GM18520 (cell line): ENCODE data around the gene TRIM69.
A peak's percentile ranks its signal among the peaks of the same experiment; 100 is the strongest.
"Not testable (repeated sequence)": the region's sequence is repeated elsewhere in the genome, so short reads cannot be mapped to it uniquely, and the experiment has no call there.

Experiments
- ATAC-seq: cut with Tn5 transposase; IDR thresholded peaks from one replicate; pipeline ENCODE4 v1.9.1; 2021; ENCODE audit not compliant: unreplicated experiment

Gene TRIM69

DNA sequence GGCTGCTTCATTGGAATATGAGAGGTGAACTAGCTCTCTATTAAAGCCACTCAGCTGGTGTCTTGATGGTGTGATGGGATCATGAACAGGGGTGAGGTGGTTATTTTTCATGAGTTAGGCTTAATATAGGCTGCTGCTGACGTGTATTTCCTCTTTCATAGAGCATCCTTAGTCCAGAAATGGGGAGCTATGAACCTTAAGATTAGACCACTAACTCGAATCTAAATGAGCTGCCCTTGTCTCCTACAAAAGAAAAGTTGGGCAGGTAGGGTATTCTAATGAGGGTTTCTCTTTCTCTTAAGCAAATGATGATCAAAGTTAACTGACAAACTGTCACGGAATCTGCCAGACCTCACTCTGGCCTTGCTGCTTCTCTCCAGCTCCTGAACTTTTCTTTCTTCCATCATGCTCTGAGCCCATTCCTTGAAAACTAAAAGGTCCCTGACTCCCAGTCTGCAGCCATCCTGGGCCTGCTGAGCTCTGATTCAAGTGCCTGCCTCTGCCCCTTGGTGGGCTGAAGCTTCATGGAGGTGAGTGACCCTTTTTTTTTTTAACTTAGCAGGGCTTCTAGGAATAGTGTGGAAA is at the start of gene TRIM69:
Gene TRIM69, plus strand, starts transcription at position 348 of the 585 bp plus-strand sequence. Its CDS starts 177 bp downstream, at position 525.
- no peak for ATAC-seq

DNA sequence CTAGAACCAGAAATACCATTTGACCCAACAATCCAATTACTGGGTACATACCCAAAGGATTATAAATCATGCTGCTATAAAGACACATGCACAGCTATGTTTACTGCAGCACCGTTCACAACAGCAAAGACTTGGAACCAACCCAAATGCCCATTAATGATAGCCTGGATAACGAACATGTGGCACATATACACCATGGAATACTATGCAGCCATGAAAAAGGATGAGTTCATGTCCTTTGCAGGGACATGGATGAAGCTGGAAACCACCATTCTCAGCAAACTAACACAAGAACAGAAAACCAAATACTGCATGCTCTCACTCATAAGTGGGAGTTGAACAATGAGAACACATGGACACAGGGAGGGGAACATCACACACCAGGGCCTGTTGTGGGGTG is 47.0 kb upstream of the TRIM69 start:
- ATAC-seq, result not testable (repeated sequence)

DNA sequence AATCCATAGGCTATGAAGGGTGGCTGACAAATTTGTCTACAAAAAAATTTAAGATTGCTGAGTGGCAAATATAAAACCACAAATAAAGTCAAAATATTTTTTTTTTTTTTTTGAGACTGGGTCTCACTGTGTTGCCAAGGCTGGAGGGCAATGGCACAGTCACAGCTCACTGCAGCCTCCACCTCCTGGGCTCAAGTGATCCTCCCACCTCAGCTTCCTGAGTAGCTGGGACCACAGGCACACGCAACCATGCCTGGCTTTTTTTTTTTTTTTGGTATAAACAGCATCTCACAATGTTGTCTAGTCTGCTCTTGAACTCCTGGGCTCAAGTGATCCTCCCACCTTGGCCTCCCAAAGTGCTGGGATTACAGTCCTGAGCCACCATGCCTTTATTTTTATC is 46.1 kb upstream of the TRIM69 start:
- ATAC-seq, result not testable (repeated sequence)

GRCh38 chr15:44692659-44693058 is 43.7 kb upstream of the TRIM69 start:
- no peak for ATAC-seq

DNA sequence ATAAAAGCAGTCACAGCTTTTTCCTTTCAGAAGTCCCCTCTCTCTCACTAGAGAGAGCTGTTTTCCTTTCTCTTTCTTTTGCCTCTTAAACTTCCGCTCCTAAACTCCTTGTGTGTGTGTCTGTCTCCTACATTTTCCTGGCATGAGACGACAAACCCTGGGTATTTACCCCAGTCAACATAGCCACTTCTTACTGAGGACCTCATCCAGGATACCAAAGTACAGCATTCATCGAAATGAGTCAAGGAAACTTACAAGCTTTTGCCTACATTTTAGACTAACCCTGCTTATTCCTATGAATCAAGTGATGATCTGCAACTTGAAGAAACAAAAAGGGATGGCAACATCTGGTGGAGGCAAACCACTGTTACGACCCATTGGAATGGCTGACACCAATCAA is 41.9 kb upstream of the TRIM69 start:
- no peak for ATAC-seq

DNA sequence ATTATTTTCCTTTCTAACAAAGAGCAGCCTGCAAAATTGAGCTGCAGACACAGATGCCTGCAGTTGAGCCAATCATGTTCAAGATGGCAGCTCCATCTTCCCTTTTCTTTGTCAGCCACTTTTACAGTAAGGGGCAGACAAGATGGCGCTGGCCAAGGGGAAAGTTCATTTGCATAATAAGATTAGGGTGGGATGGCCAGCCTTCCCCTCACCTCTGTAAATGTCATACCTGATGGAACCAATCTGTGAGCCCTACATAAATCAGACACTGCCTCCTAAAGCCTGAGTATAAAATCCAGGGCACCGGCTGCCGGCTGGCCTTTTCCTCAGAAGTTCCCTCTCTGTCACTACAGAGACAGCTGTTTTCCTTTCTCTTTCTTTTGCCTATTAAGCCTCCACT is 41.0 kb upstream of the TRIM69 start:
- ATAC-seq, result no peak

- ATAC-seq, result no peak
These were observed 39.3 kb upstream of the TRIM69 start for GRCh38 chr15:44697014-44697413.

DNA sequence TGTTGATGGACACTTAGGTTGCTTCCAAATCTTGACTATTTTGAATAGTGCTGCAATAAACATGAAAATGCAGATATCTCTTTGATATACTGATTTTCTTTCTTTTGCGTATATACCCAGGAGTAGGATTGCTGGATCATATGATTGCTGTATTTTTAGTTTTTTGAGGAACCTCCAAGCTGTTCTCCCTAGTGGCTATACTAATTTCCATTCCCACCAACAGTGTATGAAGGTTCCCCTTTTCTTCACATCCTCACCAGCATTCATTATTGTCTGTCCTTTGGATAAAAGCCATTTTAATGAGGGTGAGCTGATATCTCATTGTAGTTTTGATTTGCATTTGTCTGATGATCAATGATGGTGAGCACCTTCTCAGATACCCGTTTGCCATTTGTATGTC is 37.7 kb upstream of the TRIM69 start:
- no peak for ATAC-seq

DNA sequence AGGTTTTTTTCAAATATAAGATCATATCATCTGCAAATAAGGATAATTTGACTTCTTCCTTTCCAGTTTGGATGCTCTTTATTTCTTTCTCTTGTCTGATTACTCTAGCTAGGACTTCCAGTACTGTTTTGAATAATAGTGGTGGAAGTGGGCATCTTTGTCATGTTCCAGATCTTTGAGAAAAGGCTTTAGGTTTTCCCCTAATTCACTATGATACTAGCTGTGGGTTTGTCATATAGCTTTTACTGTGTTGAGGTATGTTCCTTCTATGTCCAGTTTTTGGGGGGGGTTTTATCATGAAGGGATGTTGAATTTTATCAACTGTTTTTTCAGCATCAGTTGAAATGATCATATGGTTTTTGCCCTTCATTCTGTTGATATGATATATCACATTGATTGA is 35.7 kb upstream of the TRIM69 start:
- not testable (repeated sequence) for ATAC-seq

DNA sequence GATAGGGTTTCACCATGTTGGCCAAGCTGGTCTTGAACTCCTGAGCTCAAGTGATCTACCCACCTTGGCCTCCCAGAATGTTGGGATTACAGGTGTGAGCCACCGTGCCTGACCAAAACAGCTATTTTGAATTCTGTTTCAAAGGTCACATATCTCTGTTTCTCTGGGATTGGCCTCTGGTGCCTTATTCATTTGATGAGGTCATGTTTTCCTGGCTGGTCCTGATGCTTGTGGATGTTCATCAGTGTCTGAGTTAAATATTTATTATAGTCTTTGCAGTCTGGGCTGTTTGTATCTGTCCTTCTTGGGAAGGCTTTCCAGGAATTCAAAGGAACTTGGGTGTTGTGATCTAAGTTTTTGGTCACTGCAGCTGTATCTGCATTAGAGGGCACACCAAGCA is 30.3 kb upstream of the TRIM69 start:
- ATAC-seq, result no peak

DNA sequence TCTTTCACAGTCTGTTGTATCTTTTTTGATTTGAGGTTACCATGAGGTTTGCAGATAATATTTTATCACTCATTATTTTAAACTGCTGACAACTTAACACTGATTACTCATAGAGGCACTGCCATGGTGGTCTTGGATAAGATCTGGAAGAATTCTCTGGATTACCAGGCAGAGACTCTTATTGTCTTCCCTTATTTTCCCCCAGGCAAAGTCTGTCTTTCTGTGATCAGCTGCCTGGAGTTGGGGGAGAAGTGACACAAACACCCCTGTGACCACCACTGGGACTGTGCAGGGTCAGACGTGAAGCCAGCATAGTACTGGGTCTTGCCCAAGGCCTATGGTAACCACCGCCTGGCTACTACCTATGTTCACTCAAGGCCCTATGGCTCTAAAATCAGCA is 29.9 kb upstream of the TRIM69 start:
- no peak for ATAC-seq

DNA sequence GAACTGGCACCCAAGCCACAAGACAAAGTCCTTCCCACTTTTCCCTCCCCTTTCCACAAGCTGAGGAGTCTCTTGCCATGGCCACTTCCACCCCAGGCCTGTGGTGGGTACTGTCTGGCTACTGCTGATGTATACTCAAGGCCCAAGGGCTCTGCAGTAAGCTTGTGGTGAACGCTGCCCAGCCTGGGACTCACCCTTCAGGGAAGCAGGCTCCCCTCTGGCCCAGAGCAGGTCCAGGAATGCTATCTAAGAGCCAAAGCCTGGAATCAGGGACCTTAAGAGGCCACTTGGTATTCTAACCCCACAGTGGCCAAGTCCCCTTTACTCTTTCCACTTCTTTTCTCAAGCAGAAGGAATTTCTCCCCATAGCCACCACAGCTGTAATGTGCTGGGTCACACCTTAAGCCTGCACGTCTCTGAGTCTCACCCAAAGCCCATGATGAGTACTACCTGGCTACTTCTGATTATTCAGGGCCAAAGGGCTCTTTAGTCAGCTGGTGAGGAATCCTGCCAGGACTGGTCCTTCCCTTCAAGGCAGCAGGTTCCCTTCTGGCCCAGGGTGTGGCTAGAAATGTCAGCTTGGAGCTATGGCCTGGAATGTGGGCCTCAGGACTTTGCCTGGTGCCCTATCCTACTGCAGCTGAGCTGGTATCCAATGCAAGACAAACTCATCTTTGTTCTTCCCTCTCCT is 29.2 kb upstream of the TRIM69 start:
- no peak for ATAC-seq

- ATAC-seq, result no peak
These were observed 25.9 kb upstream of the TRIM69 start for GRCh38 chr15:44710236-44711095.

DNA sequence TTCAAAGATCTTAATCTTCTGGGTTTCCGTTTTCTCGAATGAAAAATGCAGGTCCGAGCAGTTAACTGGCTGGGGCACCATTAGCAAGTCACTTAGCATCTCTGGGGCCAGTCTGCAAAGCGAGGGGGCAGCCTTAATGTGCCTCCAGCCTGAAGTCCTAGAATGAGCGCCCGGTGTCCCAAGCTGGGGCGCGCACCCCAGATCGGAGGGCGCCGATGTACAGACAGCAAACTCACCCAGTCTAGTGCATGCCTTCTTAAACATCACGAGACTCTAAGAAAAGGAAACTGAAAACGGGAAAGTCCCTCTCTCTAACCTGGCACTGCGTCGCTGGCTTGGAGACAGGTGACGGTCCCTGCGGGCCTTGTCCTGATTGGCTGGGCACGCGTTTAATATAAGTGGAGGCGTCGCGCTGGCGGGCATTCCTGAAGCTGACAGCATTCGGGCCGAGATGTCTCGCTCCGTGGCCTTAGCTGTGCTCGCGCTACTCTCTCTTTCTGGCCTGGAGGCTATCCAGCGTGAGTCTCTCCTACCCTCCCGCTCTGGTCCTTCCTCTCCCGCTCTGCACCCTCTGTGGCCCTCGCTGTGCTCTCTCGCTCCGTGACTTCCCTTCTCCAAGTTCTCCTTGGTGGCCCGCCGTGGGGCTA is 25.1 kb upstream of the TRIM69 start, which contains the start of the genes B2M and PATL2:
Gene B2M, plus strand, starts transcription at position 422 of the 647 bp plus-strand sequence. Its CDS starts 30 bp downstream, at position 452.
Gene PATL2, minus strand, starts transcription at position 228 of the 647 bp plus-strand sequence. CDS start 34,833 bp downstream, outside the sequence.
- ATAC-seq, result peak; percentile 83

- ATAC-seq, result no peak
These were observed 24.5 kb upstream of the TRIM69 start for GRCh38 chr15:44711743-44712345.

GRCh38 chr15:44712346-44713005 is 23.9 kb upstream of the TRIM69 start:
- no peak for ATAC-seq

DNA sequence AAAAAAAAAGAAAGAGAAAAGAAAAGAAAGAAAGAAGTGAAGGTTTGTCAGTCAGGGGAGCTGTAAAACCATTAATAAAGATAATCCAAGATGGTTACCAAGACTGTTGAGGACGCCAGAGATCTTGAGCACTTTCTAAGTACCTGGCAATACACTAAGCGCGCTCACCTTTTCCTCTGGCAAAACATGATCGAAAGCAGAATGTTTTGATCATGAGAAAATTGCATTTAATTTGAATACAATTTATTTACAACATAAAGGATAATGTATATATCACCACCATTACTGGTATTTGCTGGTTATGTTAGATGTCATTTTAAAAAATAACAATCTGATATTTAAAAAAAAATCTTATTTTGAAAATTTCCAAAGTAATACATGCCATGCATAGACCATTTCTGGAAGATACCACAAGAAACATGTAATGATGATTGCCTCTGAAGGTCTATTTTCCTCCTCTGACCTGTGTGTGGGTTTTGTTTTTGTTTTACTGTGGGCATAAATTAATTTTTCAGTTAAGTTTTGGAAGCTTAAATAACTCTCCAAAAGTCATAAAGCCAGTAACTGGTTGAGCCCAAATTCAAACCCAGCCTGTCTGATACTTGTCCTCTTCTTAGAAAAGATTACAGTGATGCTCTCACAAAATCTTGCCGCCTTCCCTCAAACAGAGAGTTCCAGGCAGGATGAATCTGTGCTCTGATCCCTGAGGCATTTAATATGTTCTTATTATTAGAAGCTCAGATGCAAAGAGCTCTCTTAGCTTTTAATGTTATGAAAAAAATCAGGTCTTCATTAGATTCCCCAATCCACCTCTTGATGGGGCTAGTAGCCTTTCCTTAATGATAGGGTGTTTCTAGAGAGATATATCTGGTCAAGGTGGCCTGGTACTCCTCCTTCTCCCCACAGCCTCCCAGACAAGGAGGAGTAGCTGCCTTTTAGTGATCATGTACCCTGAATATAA is 23.0 kb upstream of the TRIM69 start:
- ATAC-seq, result no peak

DNA sequence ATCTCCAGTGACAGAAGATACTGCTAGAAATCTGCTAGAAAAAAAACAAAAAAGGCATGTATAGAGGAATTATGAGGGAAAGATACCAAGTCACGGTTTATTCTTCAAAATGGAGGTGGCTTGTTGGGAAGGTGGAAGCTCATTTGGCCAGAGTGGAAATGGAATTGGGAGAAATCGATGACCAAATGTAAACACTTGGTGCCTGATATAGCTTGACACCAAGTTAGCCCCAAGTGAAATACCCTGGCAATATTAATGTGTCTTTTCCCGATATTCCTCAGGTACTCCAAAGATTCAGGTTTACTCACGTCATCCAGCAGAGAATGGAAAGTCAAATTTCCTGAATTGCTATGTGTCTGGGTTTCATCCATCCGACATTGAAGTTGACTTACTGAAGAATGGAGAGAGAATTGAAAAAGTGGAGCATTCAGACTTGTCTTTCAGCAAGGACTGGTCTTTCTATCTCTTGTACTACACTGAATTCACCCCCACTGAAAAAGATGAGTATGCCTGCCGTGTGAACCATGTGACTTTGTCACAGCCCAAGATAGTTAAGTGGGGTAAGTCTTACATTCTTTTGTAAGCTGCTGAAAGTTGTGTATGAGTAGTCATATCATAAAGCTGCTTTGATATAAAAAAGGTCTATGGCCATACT is 21.1 kb upstream of the TRIM69 start:
- no peak for ATAC-seq
